Ammon's horn (tissue), 1 donor: ENCODE results near the gene STYX.

Source experiments
- DNase-seq: peaks from one replicate; pipeline ENCODE4 v3.0.0-alpha.2; 2016; ENCODE audit warnings: low spot score

Gene STYX

GRCh38 chr14:52790011-52790755, 60.2 kb downstream of the STYX start:
- no peak for DNase-seq

DNA sequence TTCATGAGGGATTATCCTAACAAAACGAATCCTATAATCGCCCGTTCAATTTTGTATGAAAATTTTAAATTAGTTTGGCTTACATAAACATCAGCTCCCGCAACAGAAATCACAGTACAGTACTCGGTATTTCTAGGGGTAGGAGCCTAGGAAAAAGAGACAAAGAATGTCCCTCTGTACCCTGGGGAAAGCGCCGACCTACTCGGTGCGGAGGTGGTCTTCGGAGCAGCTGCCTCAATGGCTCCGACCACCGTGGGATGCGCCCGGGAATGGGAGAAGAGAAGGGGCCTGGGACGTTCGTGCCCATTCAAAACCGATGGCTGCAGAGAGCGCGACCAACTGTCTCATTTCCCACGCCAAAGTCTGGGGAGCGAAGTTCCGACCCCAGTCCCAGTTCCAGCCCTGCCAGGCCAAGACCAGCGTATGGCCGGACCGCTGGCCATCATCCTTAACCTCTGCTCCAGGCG, 60.8 kb downstream of the STYX start:
- peak; percentile 50 for DNase-seq

- DNase-seq = peak; percentile 91
Observed at GRCh38 chr14:52791223-52792096, 61.5 kb downstream of the STYX start, which contains the start of gene GNPNAT1. Gene GNPNAT1 (minus strand): TSS chr14:52791607. CDS start chr14:52784650, 6,957 bp downstream.

DNA sequence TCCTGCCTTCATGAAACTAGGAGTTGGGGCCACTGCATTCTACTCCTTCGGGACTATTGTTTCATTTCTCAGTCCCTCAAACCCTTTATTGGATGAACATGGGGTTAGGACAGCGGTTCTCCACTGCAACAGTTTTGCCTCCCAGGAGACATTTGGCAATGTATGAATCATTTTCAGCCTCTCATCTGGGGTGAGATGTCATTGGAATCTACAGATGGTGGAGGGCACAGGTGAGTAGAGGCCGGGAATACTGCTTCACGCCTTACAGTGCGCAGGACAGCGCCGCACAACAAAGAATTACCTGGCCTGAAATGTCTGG, 62.1 kb downstream of the STYX start:
- no peak for DNase-seq

DNA sequence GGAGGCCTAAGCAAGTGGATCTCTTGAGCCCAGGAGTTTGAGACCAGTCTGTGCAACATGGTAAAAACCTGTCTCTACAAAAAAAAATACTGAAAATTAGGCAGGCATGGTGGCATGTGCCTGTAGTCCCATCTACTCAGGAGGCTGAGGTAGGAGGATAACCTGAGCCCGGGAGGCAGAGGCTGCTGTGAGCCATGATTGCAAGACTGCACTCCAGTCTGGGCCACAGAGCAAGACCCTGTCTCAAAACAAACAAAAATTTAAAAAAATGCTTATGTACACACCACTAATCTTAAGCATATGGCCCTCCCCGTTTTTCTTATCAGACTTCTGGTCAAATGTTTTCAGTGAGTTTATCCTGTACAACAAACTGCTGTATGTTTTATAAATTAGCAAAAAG, 63.1 kb downstream of the STYX start:
- no peak for DNase-seq

DNA sequence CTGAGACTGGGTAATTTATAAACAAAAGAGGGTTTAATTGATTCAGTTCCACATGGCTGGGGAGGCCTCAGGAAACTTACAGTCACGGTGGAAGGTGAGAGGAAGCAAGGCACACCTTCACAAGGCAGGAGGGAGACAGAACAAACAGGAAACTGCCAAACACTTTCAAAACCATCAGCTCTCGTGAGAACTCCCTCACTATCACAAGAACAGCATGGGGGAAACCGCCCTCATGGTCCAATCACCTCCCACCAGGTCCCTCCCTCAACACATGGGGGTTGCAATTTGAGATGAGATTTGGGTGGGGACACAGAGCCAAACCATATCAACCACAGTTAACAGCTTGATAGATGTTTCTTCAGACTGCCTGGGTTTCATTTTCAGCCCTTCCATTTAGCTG, 67.7 kb downstream of the STYX start:
- no peak for DNase-seq

DNA sequence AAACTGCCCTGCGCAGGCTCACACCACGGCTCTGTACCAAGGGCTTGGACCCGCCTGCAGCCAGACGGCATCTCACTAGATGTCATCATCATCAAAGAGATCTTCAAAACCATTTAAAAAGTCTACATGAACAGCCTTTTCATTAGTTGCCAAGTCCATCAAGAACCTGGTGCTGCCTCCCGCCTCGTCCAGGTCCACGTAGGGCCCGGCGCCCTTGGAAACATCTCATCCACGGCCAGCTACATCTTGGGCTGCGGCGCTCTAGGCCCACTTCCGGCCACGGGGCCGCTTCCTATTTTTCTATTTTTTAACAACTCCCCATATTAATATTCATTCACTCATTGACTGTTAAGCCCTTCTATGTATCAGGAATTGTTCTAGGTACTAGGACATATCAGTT, 68.9 kb downstream of the STYX start:
- DNase-seq = no peak

DNA sequence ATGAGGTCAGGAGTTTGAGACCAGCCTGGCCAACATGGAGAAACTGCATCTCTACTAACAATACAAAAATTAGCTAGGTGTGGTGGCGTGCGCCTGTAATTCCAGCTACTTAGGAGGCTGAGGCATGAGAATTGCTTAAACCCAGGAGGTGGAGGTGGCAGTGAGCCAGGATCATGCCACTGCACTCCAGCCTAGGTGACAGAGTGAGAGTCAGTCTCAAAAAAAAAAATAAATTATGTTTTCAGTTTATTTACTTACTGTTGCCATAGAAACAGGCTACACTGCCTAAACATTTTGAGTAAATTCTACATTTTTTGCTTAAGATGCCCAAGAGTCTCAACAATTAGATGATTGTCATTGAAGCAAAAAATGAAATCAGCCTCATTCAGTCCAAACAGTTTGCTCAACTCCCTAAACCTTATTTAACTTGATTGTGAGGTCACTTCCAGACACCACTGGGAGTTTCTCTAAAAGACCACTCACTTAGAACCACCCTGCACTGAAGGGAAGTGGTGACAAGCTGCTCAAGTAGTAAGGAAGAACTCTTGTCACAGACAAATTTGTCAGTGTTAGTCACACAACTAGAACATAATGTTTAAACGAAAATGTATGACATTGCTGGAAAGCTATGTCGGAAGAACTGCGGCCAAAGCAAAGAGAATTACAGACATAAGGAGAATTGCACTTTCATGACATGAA, 71.2 kb downstream of the STYX start:
- DNase-seq = no peak

GRCh38 chr14:52802597-52802996, 72.6 kb downstream of the STYX start:
- no peak for DNase-seq

GRCh38 chr14:52806115-52806514, 76.1 kb downstream of the STYX start:
- DNase-seq = no peak

- no peak for DNase-seq
Observed at GRCh38 chr14:52808101-52808500, 78.1 kb downstream of the STYX start.

GRCh38 chr14:52821805-52822250, 91.9 kb downstream of the STYX start:
- DNase-seq = no peak

- no peak for DNase-seq
Observed at GRCh38 chr14:52824462-52824861, 94.5 kb downstream of the STYX start.
